Germinal center (tissue), 1 donor: ENCODE measurements around the gene OR4A15.

Source experiments
- DNase-seq: peaks from one replicate; pipeline ENCODE4 v3.0.0; 2012; ENCODE audit warnings: mixed read lengths, low spot score

The OR4A15 gene

GRCh38 chr11:55367674-55368073 is at the start of gene OR4A15:
Gene OR4A15, plus strand, starts transcription at chr11:55367974. Its CDS starts 0 bp downstream, at chr11:55367974.
- no peak for DNase-seq

- no peak for DNase-seq
These were observed 43.3 kb upstream of the OR4A15 start for GRCh38 chr11:55324500-55324899.

- no peak for DNase-seq
These were observed 24.9 kb upstream of the OR4A15 start, which contains the start of gene OR4A16 for GRCh38 chr11:55342901-55343300. Gene OR4A16, plus strand, starts transcription at chr11:55343201. Its CDS starts 0 bp downstream, at chr11:55343201.

GRCh38 chr11:55345306-55345705 is 22.5 kb upstream of the OR4A15 start:
- no peak for DNase-seq

GRCh38 chr11:55349032-55349431 is 18.7 kb upstream of the OR4A15 start:
- no peak for DNase-seq

- DNase-seq: no peak
These were observed 10.1 kb upstream of the OR4A15 start for GRCh38 chr11:55357560-55358184.

- no peak for DNase-seq
These were observed 33.2 kb downstream of the OR4A15 start for GRCh38 chr11:55401011-55401410.
